ENCODE data around the gene GMEB2. TPM values are rescaled to one million over a fixed set of nuclear protein-coding genes. Genes with fewer than 3 reads are reported as not detected.
A peak's percentile ranks its signal among the peaks of the same experiment; 100 is the strongest.

GMEB2 gene
- total RNA-seq, 3 donors from 2014 or later, result 10.3 to 12.8 (median 11.4) TPM

DNA sequence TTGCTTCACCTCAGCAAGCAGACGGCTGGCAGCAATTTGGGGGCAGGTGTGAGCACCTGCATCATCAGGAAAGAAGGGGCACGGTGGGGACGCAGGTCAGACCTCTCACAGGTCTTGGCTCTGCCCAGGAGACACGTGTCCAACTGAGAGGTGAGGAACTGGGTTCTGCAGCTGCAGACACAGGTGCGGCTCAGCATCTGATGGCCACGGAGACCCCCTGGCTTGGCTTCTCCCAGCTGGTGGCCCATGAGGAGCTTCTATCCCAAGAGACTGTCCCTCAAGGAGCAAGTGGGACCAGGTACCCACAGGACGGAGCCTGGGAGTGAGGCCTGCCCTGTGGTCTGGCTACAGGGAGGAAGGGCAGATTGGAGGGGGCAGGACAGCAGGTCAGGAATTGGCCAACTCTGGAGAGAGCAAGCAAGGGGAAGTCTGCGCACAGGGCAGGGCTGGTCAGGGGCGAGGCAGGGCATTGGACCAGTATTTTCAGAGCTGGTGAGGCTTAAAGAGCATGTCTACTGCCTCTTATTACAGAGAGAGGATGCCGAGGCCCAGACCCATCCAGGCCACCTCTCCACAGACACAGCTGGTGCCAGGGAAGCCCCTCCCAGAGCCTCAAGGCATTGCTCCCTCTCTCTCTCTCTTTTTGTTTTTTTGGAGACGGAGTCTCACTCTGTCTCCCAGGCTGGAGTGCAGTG, 22.1 kb upstream of the GMEB2 start:
- no peak for DNase-seq
- no peak overlapping the region for H3K4me3 ChIP-seq
- TF ChIP-seq, protein P1, sequence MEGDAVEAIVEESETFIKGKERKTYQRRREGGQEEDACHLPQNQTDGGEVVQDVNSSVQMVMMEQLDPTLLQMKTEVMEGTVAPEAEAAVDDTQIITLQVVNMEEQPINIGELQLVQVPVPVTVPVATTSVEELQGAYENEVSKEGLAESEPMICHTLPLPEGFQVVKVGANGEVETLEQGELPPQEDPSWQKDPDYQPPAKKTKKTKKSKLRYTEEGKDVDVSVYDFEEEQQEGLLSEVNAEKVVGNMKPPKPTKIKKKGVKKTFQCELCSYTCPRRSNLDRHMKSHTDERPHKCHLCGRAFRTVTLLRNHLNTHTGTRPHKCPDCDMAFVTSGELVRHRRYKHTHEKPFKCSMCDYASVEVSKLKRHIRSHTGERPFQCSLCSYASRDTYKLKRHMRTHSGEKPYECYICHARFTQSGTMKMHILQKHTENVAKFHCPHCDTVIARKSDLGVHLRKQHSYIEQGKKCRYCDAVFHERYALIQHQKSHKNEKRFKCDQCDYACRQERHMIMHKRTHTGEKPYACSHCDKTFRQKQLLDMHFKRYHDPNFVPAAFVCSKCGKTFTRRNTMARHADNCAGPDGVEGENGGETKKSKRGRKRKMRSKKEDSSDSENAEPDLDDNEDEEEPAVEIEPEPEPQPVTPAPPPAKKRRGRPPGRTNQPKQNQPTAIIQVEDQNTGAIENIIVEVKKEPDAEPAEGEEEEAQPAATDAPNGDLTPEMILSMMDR (IDR thresholded peaks at IDR 0.05), result no peak
- no peak for ATAC-seq
- peaks cover 15% of the 10 kb centered on the region for H3K4me1 ChIP-seq (ENCODE audit: low read depth)
- H3K9me3 ChIP-seq, result no peaks in the 10 kb centered on the region
- intact Hi-C loops (cut with DNase I, micrococcal nuclease), result loop anchor here in 1 of 2 donors (5.0 kb wide), 1 partner anchor 208 kb away; no protein-coding TSS in a partner anchor
- no peaks in the 10 kb centered on the region for H3K36me3 ChIP-seq (ENCODE audit: low read depth)

DNA sequence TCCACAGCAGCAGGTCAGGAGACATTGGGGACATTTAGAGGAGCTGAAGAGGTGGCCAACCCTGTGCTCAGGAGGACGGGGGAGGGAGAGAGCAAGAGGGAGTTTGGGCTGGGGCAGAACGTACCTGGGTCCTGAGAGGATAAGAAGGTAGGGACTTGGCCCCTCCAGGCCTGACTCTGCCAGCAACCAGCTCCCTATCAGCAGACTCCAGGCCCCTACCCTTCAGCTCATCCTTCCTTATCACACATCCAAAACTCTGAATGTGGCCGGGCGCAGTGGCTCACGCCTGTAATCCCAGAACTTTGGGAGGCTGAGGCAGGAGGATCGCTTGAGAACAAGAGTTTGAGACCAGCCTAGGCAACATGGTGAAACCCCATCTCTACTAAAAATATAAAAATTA, 21.3 kb upstream of the GMEB2 start:
- Histone ChIP-seq H3K4me3 (no peak overlapping the region), H3K4me1 (ENCODE audit: low read depth) (peaks cover 9% of the 10 kb centered on the region), H3K36me3 (ENCODE audit: low read depth) (no peaks in the 10 kb centered on the region), H3K9me3 (no peaks in the 10 kb centered on the region)
- DNase-seq (no peak), ATAC-seq (no peak)
- intact Hi-C loops (cut with DNase I, micrococcal nuclease), result loop anchor here in 1 of 2 donors (5.0 kb wide), 1 partner anchor 209 kb away; no protein-coding TSS in a partner anchor
- TF ChIP-seq, protein P1 (IDR thresholded peaks at IDR 0.05), result no peak

DNA sequence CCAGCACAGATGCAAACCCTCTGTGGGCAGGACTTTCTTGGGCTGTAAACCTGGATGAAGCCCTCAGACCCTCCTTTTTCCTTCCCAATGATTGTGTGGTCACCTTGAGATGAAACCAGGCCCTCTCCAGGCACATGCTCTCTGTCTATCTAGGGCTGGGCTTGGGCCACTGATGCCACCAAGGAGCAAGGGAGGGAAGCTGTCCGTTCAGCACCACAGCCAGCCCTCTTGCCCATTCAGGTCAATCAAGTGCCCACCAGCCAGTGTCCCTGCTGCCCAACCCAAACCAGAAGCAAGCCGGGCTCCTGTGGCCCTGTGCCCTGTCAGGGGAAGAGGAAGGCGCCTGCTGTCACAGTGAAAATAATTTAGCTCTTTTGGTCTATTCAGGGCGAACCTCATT, 18.3 kb upstream of the GMEB2 start:
- intact Hi-C loops (cut with DNase I, micrococcal nuclease), result loop anchor here in 1 of 2 donors (5.0 kb wide), 1 partner anchor 212 kb away; no protein-coding TSS in a partner anchor
- H3K4me1 ChIP-seq (ENCODE audit: low read depth), result peaks cover 4% of the 10 kb centered on the region

DNA sequence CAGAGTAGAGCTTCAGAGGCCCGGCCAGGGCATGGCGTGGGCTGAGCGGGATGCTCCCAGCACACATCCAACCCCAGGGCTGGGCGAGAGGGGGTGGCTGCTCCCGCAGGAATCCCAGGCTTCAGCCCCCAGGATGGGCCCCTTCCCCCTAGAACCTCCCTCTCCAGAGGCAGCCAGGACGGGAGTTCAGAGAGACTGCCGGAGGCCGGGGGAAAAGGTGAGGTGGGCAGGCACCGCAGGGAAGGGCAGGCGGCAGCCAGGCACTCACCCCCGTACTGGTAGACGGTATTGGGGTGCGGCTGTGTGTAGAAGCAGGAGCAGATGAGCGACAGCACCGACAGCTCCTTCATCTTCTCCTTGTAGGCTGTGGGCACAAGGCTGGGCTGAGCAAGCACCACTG, 17.0 kb upstream of the GMEB2 start:
- ATAC-seq (no peak), DNase-seq (no peak)
- Histone ChIP-seq H3K9me3 (no peaks in the 10 kb centered on the region), H3K36me3 (ENCODE audit: low read depth) (no peaks in the 10 kb centered on the region), H3K4me3 (no peak overlapping the region), H3K4me1 (ENCODE audit: low read depth) (peaks cover 4% of the 10 kb centered on the region)
- intact Hi-C loops (cut with DNase I, micrococcal nuclease), result no loop called here
- TF ChIP-seq, protein P1 (IDR thresholded peaks at IDR 0.05), result no peak

More for the DNA sequence above, 18.3 kb upstream of the GMEB2 start:
- DNase-seq, result peak in 1 of 3 donors; percentile 37
- Histone ChIP-seq H3K36me3 (ENCODE audit: low read depth) (no peaks in the 10 kb centered on the region), H3K4me3 (no peak overlapping the region), H3K9me3 (no peaks in the 10 kb centered on the region)
- ATAC-seq, result no peak
- TF ChIP-seq, protein P1 (IDR thresholded peaks at IDR 0.05), result no peak

DNA sequence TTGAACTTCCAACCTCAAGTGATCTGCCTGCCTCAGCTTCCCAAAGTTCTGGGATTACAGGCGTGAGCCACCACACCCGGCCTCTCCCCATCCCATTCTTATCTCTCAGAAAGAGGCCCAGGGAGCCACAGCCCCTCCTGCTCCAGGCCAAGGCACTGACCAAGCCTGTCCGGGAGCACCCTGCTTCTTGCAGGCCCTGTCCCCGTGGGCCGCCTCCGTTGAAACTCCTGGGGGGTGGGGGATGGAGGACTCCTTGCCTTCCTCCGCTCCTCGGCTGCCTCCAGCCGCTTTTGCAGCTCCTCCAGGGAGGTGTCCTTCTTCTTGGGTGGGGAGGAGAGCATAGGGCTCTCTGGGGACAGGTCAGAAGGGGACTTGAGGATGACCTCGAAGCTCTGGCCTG, 16.6 kb upstream of the GMEB2 start:
- Histone ChIP-seq H3K4me3 (no peak overlapping the region), H3K4me1 (ENCODE audit: low read depth) (peaks cover 4% of the 10 kb centered on the region), H3K9me3 (no peaks in the 10 kb centered on the region), H3K36me3 (ENCODE audit: low read depth) (no peaks in the 10 kb centered on the region)
- TF ChIP-seq, protein P1 (IDR thresholded peaks at IDR 0.05), result no peak
- peak in 1 of 3 donors; percentile 56 for DNase-seq
- intact Hi-C loops (cut with DNase I, micrococcal nuclease), result no loop called here
- ATAC-seq, result no peak
